Measurements from ENCODE around the gene SHC1.

The SHC1 gene

DNA sequence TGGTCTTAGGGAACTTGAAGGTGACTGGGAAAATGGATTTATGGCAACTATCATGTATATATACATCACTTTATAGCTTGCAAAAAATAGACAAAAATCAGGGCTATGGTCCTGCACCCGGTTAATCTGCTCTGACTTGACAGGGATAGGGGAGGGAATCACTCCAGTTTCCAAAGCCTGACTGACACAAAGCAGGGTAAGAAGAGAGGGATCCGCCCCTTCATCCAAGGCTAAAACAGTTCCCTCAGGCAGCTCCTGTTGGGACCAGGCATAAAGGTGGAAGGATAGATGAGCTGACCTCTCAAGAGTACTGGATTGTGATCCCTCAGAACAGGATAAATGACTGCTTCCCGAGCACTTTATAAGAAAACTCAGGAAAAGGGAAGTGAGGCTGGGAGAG lies 16.0 kb downstream of the SHC1 start:
- Mint-ChIP-seq H3K4me1 (ENCODE audit: low read depth) (peaks cover 79% of the 10 kb centered on the region), H3K27me3 (no peaks in the 10 kb centered on the region), H3K9me3 (no peaks in the 10 kb centered on the region), H3K27ac (peak overlapping the region; percentile 96), H3K4me3 (peak overlapping the region; percentile 89), H3K36me3 (ENCODE audit: low read depth) (peaks cover 29% of the 10 kb centered on the region)
- DNase-seq: no peak

DNA sequence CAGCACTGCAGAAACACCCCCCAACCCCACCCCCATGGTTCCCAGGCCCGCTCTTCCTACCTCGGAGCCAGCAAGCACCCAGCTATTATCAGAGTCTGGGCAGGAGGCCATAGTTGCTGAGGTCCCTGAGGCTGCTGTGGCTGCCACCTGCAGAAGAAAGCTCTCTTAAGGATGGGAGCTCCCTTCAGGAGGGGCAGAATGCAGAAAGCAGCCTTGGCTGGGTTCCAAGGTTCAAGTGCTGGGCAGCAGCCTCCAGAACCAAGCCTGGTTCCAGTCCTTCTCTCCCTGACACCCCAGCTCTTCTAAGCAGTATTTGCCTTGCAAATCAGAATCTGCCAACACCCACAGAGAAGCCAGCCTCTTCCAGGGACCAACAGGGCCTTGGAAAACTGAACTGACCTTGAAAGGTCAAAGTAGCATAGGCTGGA lies 16.9 kb downstream of the SHC1 start:
- Mint-ChIP-seq H3K36me3 (ENCODE audit: low read depth) (peaks cover 24% of the 10 kb centered on the region), H3K4me3 (peak overlapping the region; percentile 13), H3K27me3 (no peaks in the 10 kb centered on the region), H3K9me3 (no peaks in the 10 kb centered on the region), H3K4me1 (ENCODE audit: low read depth) (peaks cover 83% of the 10 kb centered on the region), H3K27ac (peak overlapping the region; percentile 96)
- no peak for DNase-seq

DNA sequence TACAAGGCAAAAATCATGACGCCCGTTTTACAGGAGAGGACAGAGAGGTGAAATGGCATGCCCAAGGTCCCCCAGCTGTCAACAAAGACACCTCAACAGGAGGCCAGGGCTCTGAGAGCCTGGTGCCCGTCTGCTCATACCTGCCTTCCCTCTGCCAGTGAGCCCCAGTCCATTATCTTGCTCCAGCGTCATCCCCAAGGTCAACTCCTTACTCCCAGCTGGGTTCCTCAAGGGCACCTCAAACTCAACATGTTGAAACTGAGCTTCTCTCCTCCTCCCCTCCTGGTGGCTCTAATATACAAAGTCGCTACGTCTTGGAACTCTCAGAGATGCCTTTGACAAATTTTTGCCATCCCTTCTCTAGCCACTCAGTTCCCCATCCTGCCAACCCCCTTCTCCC lies 17.9 kb downstream of the SHC1 start:
- Mint-ChIP-seq H3K4me3 (peak overlapping the region; percentile 76), H3K36me3 (ENCODE audit: low read depth) (peaks cover 19% of the 10 kb centered on the region), H3K27me3 (no peaks in the 10 kb centered on the region), H3K4me1 (ENCODE audit: low read depth) (peaks cover 79% of the 10 kb centered on the region), H3K9me3 (no peaks in the 10 kb centered on the region), H3K27ac (peak overlapping the region; percentile 96)
- DNase-seq: no peak

DNA sequence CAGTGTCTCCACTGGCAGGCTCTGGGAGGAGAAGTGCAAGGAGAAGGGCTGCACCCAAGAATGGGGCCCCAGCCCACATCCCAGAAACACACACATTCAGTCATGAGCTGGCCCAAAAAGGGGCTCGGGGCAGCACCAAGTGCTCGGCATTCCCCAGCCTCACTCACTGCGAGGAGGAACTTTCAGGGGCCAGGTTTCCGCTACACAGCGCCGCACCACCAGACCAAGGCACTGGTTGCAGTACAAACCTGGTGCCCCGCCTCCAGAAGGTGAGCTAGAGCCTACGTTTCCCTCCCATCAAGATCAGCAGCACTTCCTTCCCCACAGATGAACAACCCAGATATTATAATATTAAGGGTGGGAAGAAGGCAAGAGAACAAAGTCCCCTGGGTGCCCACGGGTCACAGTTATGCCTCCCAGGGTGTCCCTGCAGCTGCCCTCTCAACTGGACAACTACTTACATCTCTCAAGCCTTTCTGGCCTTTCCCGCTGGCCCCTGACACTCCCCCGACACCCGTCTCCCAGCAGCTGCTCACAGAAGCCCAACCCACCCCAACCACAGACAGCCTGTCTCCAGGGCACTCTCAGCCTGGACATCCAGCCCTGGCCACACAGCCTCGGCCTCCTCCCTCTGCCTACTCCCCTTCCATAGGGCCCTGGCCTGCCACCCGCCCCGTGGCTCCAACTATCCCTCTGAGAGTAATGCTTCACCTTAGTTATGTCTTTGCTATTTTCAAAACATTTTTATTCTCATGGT lies 18.5 kb downstream of the SHC1 start:
- Mint-ChIP-seq H3K36me3 (ENCODE audit: low read depth) (peaks cover 18% of the 10 kb centered on the region), H3K27ac (peak overlapping the region; percentile 96), H3K9me3 (no peaks in the 10 kb centered on the region), H3K27me3 (no peaks in the 10 kb centered on the region), H3K4me1 (ENCODE audit: low read depth) (peaks cover 73% of the 10 kb centered on the region), H3K4me3 (peak overlapping the region; percentile 76)
- DNase-seq: peak; percentile 74

DNA sequence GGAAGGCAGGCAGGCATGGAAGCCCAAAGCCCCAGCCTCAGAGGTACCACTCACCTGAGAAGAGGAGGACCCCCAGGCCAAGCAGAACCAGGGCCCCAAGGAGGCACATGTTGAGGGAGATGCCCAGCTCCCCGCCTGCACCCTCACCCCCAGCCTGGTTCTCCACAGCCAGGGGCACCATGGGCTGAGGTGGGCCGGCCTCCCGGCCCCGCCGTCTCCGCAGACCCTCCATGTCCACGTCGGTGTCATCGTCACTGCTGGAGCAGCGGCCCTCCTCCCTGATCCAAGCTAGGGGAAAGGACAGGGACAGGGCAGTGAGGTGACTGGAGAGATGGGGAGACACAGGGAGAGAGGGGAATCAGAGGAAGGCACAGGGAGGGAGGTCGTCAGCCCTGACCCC lies 22.5 kb downstream of the SHC1 start:
- H3K4me1 Mint-ChIP-seq (ENCODE audit: low read depth): peaks cover 45% of the 10 kb centered on the region
- H3K9me3 Mint-ChIP-seq: no peaks in the 10 kb centered on the region
- peaks cover 36% of the 10 kb centered on the region for H3K36me3 Mint-ChIP-seq (ENCODE audit: low read depth)
- no peaks in the 10 kb centered on the region for H3K27me3 Mint-ChIP-seq
- peak overlapping the region; percentile 86 for H3K27ac Mint-ChIP-seq
- H3K4me3 Mint-ChIP-seq: no peak overlapping the region
- no peak for DNase-seq

DNA sequence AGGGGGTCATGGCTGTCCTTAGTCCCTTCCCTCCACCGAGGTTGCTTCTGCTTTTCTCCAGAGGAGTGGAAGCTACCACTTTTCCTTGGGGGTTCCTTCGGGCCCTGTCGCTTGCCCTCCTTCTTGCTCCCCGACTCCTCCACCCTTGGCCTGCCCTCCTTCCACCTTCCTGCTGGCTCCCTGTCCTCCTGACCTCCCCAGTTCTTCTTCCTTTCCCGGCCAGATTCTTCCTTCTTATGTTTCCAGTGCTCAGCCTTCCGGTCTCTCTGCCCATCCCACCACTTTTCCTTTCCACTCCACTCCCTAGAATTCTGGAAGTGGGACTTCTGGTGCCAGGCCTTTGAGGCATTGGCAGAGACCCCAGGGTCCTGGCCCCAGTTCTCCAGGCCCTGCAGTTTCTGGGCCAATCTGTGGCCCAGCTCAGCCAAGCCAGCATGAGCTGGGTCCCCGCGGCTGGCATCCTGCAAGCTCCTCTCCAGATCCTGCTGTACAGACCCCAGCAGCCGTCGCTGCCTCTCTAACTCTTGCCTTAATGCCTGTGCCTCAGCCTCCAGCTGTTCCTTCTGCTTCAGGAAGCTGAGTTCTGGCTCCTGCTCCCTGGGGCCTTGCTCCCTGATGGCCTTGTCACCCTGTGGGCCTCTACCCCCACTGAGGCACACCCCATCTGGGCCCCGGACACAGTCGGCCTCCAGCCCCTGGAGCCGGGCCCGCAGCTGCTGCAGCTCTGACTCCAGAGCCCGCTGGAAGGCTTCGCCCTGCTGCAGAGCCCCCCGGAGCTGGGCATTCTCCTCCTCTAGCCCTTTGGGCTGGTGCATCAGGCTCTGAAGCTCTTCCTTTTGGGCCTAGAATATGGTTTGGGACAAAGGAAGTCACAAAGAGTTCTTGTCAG lies 24.3 kb downstream of the SHC1 start:
- peak overlapping the region; percentile 71 for H3K27ac Mint-ChIP-seq
- peaks cover 36% of the 10 kb centered on the region for H3K36me3 Mint-ChIP-seq (ENCODE audit: low read depth)
- no peaks in the 10 kb centered on the region for H3K27me3 Mint-ChIP-seq
- H3K4me1 Mint-ChIP-seq (ENCODE audit: low read depth): peaks cover 45% of the 10 kb centered on the region
- H3K4me3 Mint-ChIP-seq: no peak overlapping the region
- DNase-seq: no peak
- H3K9me3 Mint-ChIP-seq: no peaks in the 10 kb centered on the region

DNA sequence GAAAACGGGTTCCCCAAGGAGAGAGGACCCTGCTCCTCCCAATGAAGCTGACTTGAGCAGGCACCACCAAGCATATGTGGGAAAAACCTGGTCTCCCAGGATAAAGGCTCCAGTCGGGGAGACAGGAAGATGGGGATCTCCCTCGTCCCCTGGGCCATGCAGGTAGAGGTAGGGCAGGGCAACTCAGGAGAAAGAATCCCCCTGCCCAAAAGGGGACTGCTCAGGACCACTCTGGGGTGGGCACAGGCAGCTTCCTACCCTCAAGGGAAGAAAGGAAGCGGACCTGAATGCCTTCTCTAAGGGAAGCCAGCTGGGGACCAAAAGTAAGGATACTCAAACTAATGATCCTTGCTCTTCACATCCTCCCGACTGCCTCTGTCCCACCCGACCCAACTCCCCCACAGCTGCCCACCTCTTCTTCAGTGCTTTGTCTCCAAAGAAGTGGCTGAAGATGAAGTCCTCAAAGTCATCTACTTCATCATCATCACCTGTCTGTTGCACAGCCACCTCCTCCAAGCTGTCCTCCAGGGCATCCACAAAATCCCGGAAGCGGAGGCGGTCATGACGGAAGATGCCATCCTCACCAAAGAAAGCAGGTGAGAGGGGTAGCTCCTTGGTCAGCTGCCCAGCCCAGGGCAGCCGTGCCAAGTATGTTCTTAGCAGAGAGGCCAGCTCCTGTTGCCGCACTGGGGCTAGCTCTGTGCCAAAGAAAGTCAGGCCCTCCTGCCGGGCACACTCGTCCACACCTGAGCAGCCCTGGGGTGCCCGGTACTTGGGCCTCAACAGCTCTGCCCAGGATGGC lies 25.2 kb downstream of the SHC1 start:
- Mint-ChIP-seq H3K27ac (peak overlapping the region; percentile 12), H3K27me3 (no peaks in the 10 kb centered on the region), H3K4me1 (ENCODE audit: low read depth) (peaks cover 45% of the 10 kb centered on the region), H3K36me3 (ENCODE audit: low read depth) (peaks cover 31% of the 10 kb centered on the region), H3K4me3 (no peak overlapping the region), H3K9me3 (no peaks in the 10 kb centered on the region)
- DNase-seq: no peak

DNA sequence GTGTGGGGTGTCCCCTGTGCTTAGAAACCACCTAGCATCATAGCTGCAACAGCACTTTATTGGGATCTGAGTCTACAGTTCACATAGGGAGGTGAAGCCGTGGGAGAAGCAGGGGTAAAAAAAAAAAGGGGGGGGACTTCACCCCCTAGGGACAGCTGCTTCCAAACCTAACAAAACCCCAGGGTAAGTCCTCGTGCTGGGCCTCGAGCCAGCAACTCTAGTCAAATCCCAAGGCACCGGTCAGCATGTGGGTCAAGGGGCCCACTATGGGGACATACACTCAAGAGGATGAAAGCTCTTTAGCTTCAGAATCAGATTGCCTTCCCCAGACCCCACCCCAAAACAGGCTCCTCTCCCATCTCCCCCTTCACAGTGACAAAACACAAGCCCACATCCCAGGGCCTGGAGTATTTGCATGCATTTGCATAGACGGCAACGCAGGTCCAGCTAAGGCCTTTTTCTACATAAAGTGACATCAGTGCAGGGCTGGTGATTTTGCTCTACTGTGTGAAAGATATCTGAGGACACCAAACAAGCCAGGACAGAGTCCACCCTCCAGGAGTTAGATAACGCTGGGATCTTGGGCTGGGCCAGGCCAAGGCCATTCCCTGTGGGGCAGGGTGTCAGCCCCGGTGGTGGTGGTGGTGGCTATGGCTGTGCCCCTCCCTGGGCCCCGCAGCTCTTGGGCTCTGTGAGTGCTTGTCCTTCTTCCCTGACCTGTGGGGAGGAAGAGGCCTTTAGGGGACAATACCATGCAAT lies 26.0 kb downstream of the SHC1 start:
- Mint-ChIP-seq H3K9me3 (no peaks in the 10 kb centered on the region), H3K27me3 (no peaks in the 10 kb centered on the region), H3K4me1 (ENCODE audit: low read depth) (peaks cover 49% of the 10 kb centered on the region), H3K36me3 (ENCODE audit: low read depth) (peaks cover 31% of the 10 kb centered on the region), H3K27ac (peak overlapping the region; percentile 91), H3K4me3 (no peak overlapping the region)
- DNase-seq: no peak

DNA sequence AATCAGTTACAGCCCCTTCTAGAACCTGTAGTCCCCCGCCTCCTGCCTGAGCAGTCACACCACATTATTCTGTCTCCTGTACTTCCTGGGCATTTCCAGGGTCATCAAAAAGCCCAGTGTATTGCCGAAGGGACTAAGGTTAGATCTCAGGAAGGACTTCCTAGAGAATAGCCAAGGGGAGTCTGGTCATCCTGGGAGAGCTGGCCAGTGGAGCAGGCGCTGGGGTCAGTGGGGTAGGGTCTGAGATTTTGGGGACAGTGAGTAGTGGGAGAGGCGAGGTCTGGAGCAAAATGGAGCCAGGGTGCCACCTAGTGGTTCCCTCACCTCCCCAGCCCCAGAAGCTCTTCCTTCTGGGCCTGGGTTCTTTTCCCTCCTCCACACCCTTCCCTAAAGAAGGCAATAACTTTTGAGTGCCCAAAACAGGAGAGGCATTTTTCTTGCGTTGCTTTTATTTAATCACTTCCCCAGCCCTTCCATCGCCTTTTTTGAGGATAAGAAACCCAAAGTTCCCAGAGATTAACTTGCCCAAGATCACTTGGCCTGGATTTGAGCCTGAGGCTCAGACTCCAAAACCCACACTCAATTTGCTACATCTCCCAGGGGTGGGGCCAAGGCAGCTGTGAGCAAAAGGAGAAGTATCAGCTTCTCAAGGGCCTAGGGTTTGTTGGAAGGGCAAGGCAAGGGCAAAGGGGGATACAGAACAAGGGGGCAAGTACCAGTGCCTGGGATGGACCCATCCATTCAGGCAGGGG lies 26.7 kb downstream of the SHC1 start:
- Mint-ChIP-seq H3K9me3 (no peaks in the 10 kb centered on the region), H3K4me1 (ENCODE audit: low read depth) (peaks cover 52% of the 10 kb centered on the region), H3K4me3 (peak overlapping the region; percentile 1), H3K27me3 (no peaks in the 10 kb centered on the region), H3K27ac (peak overlapping the region; percentile 91), H3K36me3 (ENCODE audit: low read depth) (peaks cover 31% of the 10 kb centered on the region)
- peak; percentile 68 for DNase-seq

DNA sequence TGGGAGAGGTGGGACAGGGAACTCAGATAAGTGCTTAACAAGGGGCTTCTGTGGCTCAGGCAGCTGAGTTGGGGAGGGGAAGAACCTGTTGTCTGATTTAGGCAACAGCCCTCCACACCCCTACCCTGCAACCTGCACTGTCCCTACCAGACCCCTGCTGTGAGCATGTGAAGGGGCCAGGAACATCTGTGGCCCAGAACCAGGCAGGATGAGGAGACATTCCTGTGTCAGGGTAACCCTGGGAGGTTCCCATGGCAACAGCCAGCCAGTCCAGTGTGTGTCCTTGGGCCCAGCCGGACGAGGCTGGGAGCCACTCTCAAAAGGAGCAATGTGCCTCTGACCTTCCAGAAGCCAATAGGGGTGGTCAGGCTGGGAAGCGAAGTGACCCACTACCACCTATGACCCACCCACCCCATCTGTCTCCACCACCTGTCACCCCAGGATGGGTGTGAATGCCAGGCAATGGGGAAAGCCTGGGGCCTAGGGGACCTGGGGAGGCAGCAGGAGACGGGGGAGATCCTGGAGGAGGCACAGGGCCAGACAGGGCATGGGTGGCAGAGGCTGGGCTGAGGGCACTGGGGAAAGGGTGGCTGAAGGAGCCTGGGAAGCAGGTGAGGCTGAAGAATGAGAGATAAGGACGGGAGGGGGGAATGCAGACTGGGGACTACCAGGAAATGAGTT lies 29.1 kb downstream of the SHC1 start:
- Mint-ChIP-seq H3K4me1 (ENCODE audit: low read depth) (peaks cover 64% of the 10 kb centered on the region), H3K36me3 (ENCODE audit: low read depth) (peaks cover 18% of the 10 kb centered on the region), H3K4me3 (no peak overlapping the region), H3K27ac (peak overlapping the region; percentile 91), H3K27me3 (no peaks in the 10 kb centered on the region), H3K9me3 (no peaks in the 10 kb centered on the region)
- DNase-seq: no peak

DNA sequence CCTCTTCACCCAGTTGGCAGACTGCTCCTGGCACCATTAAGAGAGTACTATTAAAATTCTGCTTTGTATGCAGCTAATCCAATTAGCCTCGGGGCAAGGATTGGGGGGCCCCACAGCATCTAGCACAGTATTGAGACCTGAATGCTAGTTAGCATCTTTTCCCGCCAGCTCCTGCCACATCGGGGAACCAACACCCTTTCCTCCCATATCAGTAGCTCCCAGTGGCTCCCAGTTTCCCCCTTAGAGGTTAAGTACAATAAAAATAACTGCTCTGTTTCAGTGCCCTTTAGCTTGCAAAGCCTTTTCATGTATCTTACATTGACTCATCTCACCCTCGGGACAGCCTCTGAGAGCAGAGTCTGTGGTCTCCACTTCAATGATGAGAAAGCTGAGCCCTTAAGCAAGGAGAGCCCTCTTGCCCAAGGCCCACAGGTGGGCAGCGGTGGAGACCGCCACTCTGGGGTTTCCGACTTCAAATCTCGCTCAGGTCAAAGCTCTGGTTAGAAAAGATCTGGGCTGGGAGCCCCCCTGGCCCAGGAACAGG lies 29.8 kb downstream of the SHC1 start:
- no peak overlapping the region for H3K4me3 Mint-ChIP-seq
- H3K9me3 Mint-ChIP-seq: no peaks in the 10 kb centered on the region
- DNase-seq: no peak
- no peaks in the 10 kb centered on the region for H3K27me3 Mint-ChIP-seq
- peaks cover 68% of the 10 kb centered on the region for H3K4me1 Mint-ChIP-seq (ENCODE audit: low read depth)
- peak overlapping the region; percentile 91 for H3K27ac Mint-ChIP-seq
- H3K36me3 Mint-ChIP-seq (ENCODE audit: low read depth): peaks cover 14% of the 10 kb centered on the region

DNA sequence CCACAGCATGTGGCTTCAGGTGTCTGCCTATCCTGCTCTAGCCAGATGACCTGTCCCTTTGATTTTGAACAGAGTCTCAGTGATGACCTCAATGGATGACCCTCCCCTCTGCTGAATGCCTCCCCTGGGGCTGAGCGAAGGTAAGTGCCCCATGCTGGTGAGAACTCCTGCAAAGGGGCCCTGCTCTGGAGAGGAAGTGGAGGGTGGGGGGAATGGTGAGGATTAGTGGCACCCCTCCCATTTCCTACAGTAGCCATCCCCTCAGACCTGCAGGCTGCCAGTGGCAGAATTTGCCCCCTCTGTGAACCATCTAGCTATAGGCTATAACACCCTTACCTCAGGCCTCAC lies 30.4 kb downstream of the SHC1 start:
- Mint-ChIP-seq H3K36me3 (ENCODE audit: low read depth) (peaks cover 11% of the 10 kb centered on the region), H3K9me3 (no peaks in the 10 kb centered on the region), H3K27me3 (no peaks in the 10 kb centered on the region), H3K27ac (peak overlapping the region; percentile 91), H3K4me3 (no peak overlapping the region), H3K4me1 (ENCODE audit: low read depth) (peaks cover 74% of the 10 kb centered on the region)
- no peak for DNase-seq
